Measurements from ENCODE around the gene ITIH3.

The ITIH3 gene

DNA sequence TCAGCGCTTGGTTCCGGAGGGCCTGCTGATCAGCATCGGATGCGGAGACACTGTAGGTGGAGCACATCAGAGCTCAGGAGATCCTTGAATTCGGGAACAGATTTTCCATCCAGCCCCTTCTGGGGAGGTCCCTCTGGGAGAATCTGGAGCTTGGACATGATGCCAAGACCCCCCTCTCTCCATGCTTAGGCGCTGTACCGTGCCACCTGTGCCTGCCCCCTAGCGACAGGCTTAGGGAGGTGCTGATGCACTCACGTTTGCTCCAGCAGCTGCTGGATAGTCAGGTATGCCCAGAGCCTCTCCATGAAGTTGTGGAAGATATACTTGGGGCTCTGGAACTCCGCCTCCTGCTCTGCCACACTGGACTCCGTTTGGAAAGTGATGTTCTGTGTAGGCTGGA lies 26.1 kb downstream of the ITIH3 start:
- TF ChIP-seq, protein P1, sequence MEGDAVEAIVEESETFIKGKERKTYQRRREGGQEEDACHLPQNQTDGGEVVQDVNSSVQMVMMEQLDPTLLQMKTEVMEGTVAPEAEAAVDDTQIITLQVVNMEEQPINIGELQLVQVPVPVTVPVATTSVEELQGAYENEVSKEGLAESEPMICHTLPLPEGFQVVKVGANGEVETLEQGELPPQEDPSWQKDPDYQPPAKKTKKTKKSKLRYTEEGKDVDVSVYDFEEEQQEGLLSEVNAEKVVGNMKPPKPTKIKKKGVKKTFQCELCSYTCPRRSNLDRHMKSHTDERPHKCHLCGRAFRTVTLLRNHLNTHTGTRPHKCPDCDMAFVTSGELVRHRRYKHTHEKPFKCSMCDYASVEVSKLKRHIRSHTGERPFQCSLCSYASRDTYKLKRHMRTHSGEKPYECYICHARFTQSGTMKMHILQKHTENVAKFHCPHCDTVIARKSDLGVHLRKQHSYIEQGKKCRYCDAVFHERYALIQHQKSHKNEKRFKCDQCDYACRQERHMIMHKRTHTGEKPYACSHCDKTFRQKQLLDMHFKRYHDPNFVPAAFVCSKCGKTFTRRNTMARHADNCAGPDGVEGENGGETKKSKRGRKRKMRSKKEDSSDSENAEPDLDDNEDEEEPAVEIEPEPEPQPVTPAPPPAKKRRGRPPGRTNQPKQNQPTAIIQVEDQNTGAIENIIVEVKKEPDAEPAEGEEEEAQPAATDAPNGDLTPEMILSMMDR (IDR thresholded peaks at IDR 0.05; ENCODE audit: control extremely low read depth, extremely low read depth, low read depth, missing control alignments), result peak; percentile 62
- DNase-seq (ENCODE audit: extremely low spot score), result peak; percentile 65
- POLR2A ChIA-PET, result interaction anchor here (0.5 kb wide), 1 partner anchor 107 kb away, joined by 5 read pairs; no protein-coding TSS in a partner anchor

GRCh38 chr3:52822363-52822762 lies 27.8 kb downstream of the ITIH3 start:
- ChIA-PET CTCF (interaction anchor here (0.8 to 2.5 kb wide), 6 partner anchors 11 to 99 kb away, joined by 3 to 16 read pairs (median 4); partner anchors contain the start of gene ITIH3), POLR2A (no interaction called here)
- no peak for DNase-seq (ENCODE audit: extremely low spot score)
- TF ChIP-seq, protein P1 (IDR thresholded peaks at IDR 0.05; ENCODE audit: control extremely low read depth, extremely low read depth, low read depth, missing control alignments), result no peak

More for the DNA sequence above, 26.1 kb downstream of the ITIH3 start:
- CTCF ChIA-PET, result interaction anchor here (0.7 to 3.8 kb wide), 13 partner anchors 9 to 103 kb away, joined by 3 to 16 read pairs (median 3); no protein-coding TSS in a partner anchor

GRCh38 chr3:52824037-52824436 lies 29.4 kb downstream of the ITIH3 start:
- no peak for DNase-seq (ENCODE audit: extremely low spot score)
- ChIA-PET POLR2A (no interaction called here), CTCF (interaction anchor here (1.0 kb wide), 2 partner anchors 8 to 13 kb away, joined by 3 read pairs; no protein-coding TSS in a partner anchor)
- TF ChIP-seq, protein P1 (IDR thresholded peaks at IDR 0.05; ENCODE audit: control extremely low read depth, extremely low read depth, low read depth, missing control alignments), result no peak

- POLR2A ChIA-PET, result no interaction called here
- TF ChIP-seq, protein P1 (IDR thresholded peaks at IDR 0.05; ENCODE audit: control extremely low read depth, extremely low read depth, low read depth, missing control alignments), result no peak
- DNase-seq (ENCODE audit: extremely low spot score), result no peak
- CTCF ChIA-PET, result no interaction called here
These were observed 32.8 kb downstream of the ITIH3 start for GRCh38 chr3:52827441-52827840.

- TF ChIP-seq, protein P1 (IDR thresholded peaks at IDR 0.05; ENCODE audit: control extremely low read depth, extremely low read depth, low read depth, missing control alignments), result no peak
- ChIA-PET CTCF (interaction anchor here (1.3 kb wide), 1 partner anchor 9 kb away, joined by 3 read pairs; no protein-coding TSS in a partner anchor), POLR2A (no interaction called here)
- no peak for DNase-seq (ENCODE audit: extremely low spot score)
These were observed 33.3 kb downstream of the ITIH3 start for GRCh38 chr3:52827866-52828376.

DNA sequence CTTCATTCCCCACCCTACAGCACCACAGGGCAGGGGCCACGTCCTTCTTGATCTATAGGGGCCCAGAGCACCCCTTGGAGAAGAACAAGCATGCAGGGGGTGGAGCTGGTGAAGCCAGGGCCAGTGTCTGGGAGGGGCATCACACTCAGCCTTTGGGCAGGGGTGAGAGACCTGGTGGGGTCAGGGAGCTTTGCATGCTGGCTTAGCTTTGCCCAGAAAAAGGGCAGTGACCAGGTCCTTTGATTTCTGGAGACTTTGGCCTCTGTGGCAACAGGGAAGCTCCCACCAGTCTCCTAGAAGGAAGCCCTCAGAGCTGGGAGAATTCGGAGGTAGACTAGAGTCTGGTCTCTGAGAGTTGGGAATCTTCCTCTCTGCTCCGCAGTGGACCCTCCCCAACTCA lies 34.9 kb downstream of the ITIH3 start:
- DNase-seq (ENCODE audit: extremely low spot score), result no peak
- POLR2A ChIA-PET, result no interaction called here
- TF ChIP-seq, protein P1 (IDR thresholded peaks at IDR 0.05; ENCODE audit: control extremely low read depth, extremely low read depth, low read depth, missing control alignments), result no peak
- CTCF ChIA-PET, result interaction anchor here (0.7 kb wide), 1 partner anchor 9 kb away, joined by 3 read pairs; no protein-coding TSS in a partner anchor
